Measurements from ENCODE around the gene UBXN6. TPM values are rescaled to one million over a fixed set of nuclear protein-coding genes. Genes with fewer than 3 reads are reported as not detected.

The UBXN6 gene
- total RNA-seq, 6 donors from 2014 or later, result 48.1 to 186 (median 111) TPM

- H3K4me1 ChIP-seq, result peaks cover 14 to 25% (median 17%) of the 10 kb centered on the region in 4 donors
- 75 to 90% methylated on average over 8 to 16 of the region's 34 CpGs for WGBS, 2 donors
- TF ChIP-seq, protein P1, sequence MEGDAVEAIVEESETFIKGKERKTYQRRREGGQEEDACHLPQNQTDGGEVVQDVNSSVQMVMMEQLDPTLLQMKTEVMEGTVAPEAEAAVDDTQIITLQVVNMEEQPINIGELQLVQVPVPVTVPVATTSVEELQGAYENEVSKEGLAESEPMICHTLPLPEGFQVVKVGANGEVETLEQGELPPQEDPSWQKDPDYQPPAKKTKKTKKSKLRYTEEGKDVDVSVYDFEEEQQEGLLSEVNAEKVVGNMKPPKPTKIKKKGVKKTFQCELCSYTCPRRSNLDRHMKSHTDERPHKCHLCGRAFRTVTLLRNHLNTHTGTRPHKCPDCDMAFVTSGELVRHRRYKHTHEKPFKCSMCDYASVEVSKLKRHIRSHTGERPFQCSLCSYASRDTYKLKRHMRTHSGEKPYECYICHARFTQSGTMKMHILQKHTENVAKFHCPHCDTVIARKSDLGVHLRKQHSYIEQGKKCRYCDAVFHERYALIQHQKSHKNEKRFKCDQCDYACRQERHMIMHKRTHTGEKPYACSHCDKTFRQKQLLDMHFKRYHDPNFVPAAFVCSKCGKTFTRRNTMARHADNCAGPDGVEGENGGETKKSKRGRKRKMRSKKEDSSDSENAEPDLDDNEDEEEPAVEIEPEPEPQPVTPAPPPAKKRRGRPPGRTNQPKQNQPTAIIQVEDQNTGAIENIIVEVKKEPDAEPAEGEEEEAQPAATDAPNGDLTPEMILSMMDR (IDR thresholded peaks at IDR 0.05), result no peak
- TF ChIP-seq POLR2A (IDR thresholded peaks at IDR 0.05) (no peak), EP300 (IDR thresholded peaks at IDR 0.05) (no peak), POLR2AphosphoS5 (IDR thresholded peaks at IDR 0.05) (no peak)
- DNase-seq (peak in 1 of 2 donors; percentile 73), ATAC-seq (ENCODE audit: low FRiP score in 2 of 2) (no peak)
- H3K27ac ChIP-seq, result no peak overlapping the region
- peaks cover 20 to 63% (median 54%) of the 10 kb centered on the region in 4 donors for H3K36me3 ChIP-seq
- no peaks in the 10 kb centered on the region for H3K27me3 ChIP-seq
- H3K9me3 ChIP-seq, result no peaks in the 10 kb centered on the region
- no peak overlapping the region for H3K4me3 ChIP-seq
These were observed 4.1 kb downstream of the UBXN6 start for GRCh38 chr19:4453232-4454179.

DNA sequence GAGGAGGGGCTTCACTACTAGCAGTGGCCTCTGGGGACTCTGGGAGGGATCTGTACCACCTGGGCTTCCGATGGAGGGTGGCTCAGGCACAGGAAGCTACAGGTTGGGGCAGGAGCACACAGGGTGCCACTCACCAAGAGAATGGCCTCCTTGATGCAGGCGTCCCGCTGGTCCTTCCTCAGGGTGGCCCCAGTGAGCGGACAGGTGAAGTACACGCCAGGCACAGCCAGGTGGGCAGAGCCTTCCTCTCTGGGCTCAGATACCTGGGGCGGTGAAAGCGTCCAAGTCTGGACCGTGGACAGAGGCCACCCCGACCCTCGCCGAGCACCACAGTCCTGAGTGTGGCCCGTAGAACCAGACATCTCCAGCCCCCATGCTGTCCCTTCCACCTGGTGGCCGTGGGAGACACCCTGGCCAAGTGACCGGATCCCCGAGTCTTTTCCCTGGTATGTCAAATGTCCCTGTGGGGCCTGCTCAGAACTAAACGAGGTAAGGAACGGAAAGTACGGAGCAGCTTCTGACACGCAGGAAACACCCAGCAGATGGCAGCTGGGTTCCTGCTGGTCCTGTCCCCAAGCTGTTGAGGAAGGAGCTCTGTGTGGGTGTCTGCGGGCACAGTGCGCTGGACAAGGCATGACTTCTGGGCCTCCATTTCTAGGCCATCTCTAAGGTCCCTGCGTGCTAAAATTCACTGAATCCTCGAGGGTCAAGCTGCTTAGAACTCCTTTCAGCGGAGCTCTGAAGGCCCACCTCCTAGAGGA, 5.2 kb downstream of the UBXN6 start:
- Histone ChIP-seq H3K36me3 (peaks cover 28 to 74% (median 64%) of the 10 kb centered on the region in 4 donors), H3K27me3 (no peaks in the 10 kb centered on the region), H3K4me3 (no peak overlapping the region), H3K27ac (no peak overlapping the region), H3K4me1 (peaks cover 14 to 20% (median 17%) of the 10 kb centered on the region in 4 donors), H3K9me3 (no peaks in the 10 kb centered on the region)
- no peak for TF ChIP-seq POLR2AphosphoS5 (IDR thresholded peaks at IDR 0.05)
- no peak for TF ChIP-seq POLR2A (IDR thresholded peaks at IDR 0.05)
- TF ChIP-seq, protein P1 (IDR thresholded peaks at IDR 0.05), result no peak
- no peak for TF ChIP-seq EP300 (IDR thresholded peaks at IDR 0.05)
- peak in 1 of 2 donors; percentile 57 for DNase-seq
- ATAC-seq (ENCODE audit: low FRiP score in 2 of 2), result no peak
- WGBS, 2 donors, result 82 to 95% methylated on average over 19 to 22 of the region's 24 CpGs

DNA sequence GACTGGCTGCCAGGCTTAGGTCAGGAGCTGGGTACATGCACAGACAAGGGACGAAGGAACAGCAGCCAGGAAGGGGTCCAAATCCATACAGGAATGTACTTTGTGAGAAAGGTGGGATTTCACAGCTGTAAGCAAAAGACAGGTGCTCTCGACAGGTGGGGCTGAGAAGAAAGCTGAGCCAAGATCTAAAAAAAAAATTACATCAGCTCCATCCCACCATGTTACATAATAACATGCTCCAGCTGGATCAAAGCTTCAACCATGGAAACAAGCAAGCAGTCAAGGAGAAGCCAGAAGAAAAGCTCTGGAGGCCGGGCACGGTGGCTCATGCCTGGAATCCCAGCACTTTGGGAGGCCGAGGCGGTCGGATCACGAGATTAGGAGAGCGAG, 8.0 kb downstream of the UBXN6 start:
- ATAC-seq (ENCODE audit: low FRiP score in 2 of 2), result no peak
- Histone ChIP-seq H3K4me3 (no peak overlapping the region), H3K27me3 (no peaks in the 10 kb centered on the region), H3K27ac (no peak overlapping the region), H3K9me3 (no peaks in the 10 kb centered on the region), H3K36me3 (peaks cover 44 to 100% (median 92%) of the 10 kb centered on the region in 4 donors), H3K4me1 (no peaks in the 10 kb centered on the region)
- TF ChIP-seq, protein P1 (IDR thresholded peaks at IDR 0.05), result no peak
- TF ChIP-seq POLR2AphosphoS5 (IDR thresholded peaks at IDR 0.05), result no peak
- TF ChIP-seq EP300 (IDR thresholded peaks at IDR 0.05), result no peak
- no peak for TF ChIP-seq POLR2A (IDR thresholded peaks at IDR 0.05)
- 85 to 89% methylated on average over 7 to 9 of the region's 9 CpGs for WGBS, 2 donors
- no peak for DNase-seq

DNA sequence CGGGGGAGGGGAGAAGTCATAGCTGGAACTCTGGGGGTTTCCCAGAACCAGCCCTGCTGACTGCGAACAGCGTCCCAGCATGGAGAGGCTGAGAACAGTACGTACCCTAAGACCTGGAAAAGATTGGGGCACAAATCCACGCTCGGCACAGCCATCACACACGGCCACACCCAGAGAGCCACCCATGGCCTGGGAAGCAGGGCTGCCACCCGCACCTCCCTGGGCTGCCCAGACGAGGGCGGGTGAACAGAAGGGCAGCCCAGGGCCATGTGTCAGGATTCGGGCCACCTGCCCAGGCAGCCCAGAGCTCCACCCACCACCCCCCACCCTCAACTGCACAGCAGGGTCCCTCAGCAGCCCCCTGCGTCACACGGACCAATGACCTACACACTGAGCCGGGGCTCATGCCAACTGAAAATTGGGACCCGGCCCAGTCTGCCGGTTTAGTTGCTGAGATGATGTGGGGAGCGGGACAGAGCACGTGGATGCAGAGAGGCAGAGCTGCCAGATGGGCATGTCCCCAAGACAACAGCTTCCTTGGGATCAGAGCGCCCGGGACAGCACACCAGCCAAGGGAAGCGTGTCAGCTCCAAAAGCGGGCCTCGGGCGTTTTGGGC, 8.5 kb downstream of the UBXN6 start:
- no peaks in the 10 kb centered on the region for H3K27me3 ChIP-seq
- H3K36me3 ChIP-seq, result peaks cover 44 to 100% (median 94%) of the 10 kb centered on the region in 4 donors
- H3K4me1 ChIP-seq, result no peaks in the 10 kb centered on the region
- peak in 1 of 2 donors; percentile 9 for ATAC-seq (ENCODE audit: low FRiP score in 2 of 2)
- 79 to 83% methylated on average over 17 to 24 of the region's 24 CpGs for WGBS, 2 donors
- H3K4me3 ChIP-seq, result no peak overlapping the region
- H3K27ac ChIP-seq, result peak overlapping the region in 1 of 4 donors; percentile 22
- TF ChIP-seq POLR2A (IDR thresholded peaks at IDR 0.05), result no peak
- no peak for TF ChIP-seq POLR2AphosphoS5 (IDR thresholded peaks at IDR 0.05)
- TF ChIP-seq, protein P1 (IDR thresholded peaks at IDR 0.05), result no peak
- TF ChIP-seq EP300 (IDR thresholded peaks at IDR 0.05), result no peak
- no peaks in the 10 kb centered on the region for H3K9me3 ChIP-seq
- no peak for DNase-seq
